Gastroesophageal sphincter (tissue), 3 donors: Measurements from ENCODE around the gene EPHB2.

Experiments
- EP300 ChIP-seq: sonication (generic); formaldehyde crosslinking; IDR thresholded peaks from one replicate; pipeline ENCODE4 v1.6.1; 2017; ENCODE audit warnings: antibody characterized with exemption, mild to moderate bottlenecking
- TF ChIP-seq, protein P1 (sequence below), 4 experiments: fragments of 200-600 bp in 2 of 4; fragments of 450-650 bp in 2 of 4; sonication (generic) in 1 of 4; IDR thresholded peaks; one replicate each; pipeline ENCODE4 v1.5.1; 2017 to 2019; ENCODE audit warnings: antibody characterized with exemption in 4 of 4, mild to moderate bottlenecking in 2 of 4, moderate library complexity in 2 of 4

DNA sequence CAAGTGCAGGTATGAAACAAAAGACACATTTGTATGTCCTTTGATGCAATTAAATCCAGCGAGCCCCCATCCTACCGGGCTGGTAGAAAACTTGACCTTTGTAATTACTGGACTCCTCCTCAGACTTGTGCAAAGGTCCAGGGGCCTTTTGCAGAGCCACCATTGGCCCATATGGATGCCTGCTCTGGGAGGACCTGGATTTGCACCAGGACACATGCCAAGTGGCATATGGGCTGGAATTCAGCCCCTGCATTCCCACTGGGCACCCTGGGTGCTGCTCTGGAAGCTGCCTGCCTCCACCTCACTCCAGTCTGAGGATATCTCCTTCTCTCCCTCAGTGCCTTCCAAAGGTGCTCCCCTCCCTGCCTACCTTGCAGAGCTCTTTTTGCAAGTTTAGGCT, 226.0 kb downstream of the EPHB2 start:
- TF ChIP-seq EP300 = no peak
- TF ChIP-seq, protein P1, sequence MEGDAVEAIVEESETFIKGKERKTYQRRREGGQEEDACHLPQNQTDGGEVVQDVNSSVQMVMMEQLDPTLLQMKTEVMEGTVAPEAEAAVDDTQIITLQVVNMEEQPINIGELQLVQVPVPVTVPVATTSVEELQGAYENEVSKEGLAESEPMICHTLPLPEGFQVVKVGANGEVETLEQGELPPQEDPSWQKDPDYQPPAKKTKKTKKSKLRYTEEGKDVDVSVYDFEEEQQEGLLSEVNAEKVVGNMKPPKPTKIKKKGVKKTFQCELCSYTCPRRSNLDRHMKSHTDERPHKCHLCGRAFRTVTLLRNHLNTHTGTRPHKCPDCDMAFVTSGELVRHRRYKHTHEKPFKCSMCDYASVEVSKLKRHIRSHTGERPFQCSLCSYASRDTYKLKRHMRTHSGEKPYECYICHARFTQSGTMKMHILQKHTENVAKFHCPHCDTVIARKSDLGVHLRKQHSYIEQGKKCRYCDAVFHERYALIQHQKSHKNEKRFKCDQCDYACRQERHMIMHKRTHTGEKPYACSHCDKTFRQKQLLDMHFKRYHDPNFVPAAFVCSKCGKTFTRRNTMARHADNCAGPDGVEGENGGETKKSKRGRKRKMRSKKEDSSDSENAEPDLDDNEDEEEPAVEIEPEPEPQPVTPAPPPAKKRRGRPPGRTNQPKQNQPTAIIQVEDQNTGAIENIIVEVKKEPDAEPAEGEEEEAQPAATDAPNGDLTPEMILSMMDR (IDR thresholded peaks at IDR 0.05) = no peak
